AG10803 (cell line): ENCODE data around the gene WDR59.

ENCODE experiments used
- DNase-seq: peaks from one replicate; pipeline ENCODE4 v3.0.0; 2010; ENCODE audit warnings: low read depth
- H3K4me3 ChIP-seq: 2 replicates; pipeline ENCODE4 v1.5.1; 2011; ENCODE audit warnings: mild to moderate bottlenecking, low read length, control low read depth
- TF ChIP-seq, protein P1 (sequence below): conservative IDR thresholded peaks from 2 replicates; pipeline ENCODE4 v1.5.1; 2011; ENCODE audit warnings: mild to moderate bottlenecking, low read length, control low read depth, inconsistent platforms

Gene WDR59

DNA sequence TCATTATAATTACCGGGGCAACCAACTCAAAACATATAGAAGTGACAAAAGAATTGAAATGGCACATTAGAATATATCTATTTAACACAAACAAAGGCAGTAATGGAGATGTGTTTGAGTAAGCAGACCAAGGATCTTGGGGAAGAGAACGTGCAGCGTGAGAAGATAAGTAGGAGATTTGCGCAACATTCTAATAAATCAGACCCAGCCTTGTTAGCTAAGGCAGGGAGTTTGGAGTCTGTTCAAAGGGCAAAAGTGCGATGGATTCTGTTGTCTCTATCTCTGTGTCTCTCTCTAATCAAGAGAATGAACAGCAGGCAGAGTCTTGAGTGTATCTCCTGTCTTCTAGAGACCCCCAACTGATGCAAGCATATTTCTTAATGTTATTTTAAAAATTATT, 155.3 kb downstream of the WDR59 start:
- H3K4me3 ChIP-seq, result no peak overlapping the region
- no peak for DNase-seq

DNA sequence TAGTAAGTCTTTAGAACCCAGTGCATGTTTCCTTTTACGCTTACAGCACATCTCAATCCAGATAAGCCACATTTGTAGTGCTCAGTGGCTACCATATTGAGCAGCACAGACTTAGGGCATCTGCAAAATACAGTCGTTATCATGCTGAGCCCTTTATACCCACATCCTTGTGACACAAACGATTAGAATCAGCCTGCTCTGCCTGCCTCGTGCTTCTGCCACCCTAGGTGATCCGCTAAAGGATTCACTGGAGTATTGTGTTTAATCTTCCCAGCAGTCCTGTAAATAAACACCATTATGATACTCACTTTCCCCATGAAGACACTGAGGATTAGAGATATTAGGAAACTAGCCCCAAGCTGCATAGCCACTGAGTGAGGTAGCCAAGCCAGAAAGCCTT, 159.0 kb downstream of the WDR59 start:
- TF ChIP-seq, protein P1, sequence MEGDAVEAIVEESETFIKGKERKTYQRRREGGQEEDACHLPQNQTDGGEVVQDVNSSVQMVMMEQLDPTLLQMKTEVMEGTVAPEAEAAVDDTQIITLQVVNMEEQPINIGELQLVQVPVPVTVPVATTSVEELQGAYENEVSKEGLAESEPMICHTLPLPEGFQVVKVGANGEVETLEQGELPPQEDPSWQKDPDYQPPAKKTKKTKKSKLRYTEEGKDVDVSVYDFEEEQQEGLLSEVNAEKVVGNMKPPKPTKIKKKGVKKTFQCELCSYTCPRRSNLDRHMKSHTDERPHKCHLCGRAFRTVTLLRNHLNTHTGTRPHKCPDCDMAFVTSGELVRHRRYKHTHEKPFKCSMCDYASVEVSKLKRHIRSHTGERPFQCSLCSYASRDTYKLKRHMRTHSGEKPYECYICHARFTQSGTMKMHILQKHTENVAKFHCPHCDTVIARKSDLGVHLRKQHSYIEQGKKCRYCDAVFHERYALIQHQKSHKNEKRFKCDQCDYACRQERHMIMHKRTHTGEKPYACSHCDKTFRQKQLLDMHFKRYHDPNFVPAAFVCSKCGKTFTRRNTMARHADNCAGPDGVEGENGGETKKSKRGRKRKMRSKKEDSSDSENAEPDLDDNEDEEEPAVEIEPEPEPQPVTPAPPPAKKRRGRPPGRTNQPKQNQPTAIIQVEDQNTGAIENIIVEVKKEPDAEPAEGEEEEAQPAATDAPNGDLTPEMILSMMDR, result no peak
- no peak for DNase-seq

More for the DNA sequence above, 155.3 kb downstream of the WDR59 start:
- TF ChIP-seq, protein P1, result no peak

DNA sequence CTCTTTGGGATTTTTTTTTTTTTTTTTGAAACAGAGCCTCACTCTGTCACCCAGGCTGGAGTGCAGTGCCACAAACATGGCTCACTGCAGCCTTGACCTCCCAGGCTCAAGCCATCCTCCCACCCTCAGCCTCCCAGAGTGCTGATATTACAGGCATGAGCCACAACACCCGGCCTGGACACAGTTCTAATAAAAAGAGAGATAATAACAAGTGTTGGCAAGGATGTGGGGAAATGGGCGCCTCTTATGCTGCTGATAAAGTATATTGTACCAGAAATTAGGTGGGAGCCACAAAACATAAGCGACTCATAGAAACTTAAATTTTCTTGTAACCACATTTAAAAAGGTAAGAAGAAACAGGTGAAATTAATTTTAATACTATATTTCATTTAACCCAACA, 159.9 kb downstream of the WDR59 start:
- TF ChIP-seq, protein P1, result no peak
- DNase-seq, result no peak
- no peak overlapping the region for H3K4me3 ChIP-seq

More for the DNA sequence above, 159.0 kb downstream of the WDR59 start:
- no peak overlapping the region for H3K4me3 ChIP-seq
